ENCODE measurements around the gene FAM83C.
A peak's percentile ranks its signal among the peaks of the same experiment; 100 is the strongest.

The FAM83C gene

DNA sequence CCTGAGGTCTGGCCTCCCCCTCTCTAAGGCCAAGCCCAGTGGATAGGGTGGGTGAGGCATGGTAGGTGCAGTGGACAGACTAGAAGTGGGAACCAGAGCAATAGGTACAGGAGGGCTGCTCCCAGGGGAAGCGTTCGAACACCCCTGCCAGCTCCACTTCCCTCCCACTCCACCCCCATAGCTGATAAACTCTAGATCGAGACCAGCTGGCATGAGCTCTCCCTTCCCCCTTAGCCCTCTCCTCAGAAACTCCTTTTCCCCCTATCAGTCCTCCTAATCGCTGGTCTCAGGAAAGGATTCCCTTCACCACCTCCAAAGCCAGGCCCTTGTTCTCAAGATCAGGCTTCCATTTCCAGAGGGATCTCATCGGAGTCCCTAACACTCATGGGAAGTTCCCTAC is 6.0 kb upstream of the FAM83C start:
- H3K36me3 ChIP-seq (replicated peaks in 1 of 2; ENCODE audit: control insufficient read depth in 2 of 2, insufficient read depth in 2 of 2, low read length in 2 of 2) = peaks cover 0 to 3% of the 10 kb centered on the region in 2 donors
- H3K18ac ChIP-seq (ENCODE audit: low read length) = no peak overlapping the region
- DNase-seq (ENCODE audit: low spot score) = no peak
- no peaks in the 10 kb centered on the region for H3K4me1 ChIP-seq (ENCODE audit: control insufficient read depth in 2 of 2, insufficient read depth in 1 of 2, low read depth in 1 of 2, low read length in 2 of 2)
- no peak overlapping the region for H4K91ac ChIP-seq (ENCODE audit: low read depth, low read length, poor library complexity)
- peak overlapping the region; percentile 29 for H2AK5ac ChIP-seq (ENCODE audit: low read depth, low read length)
- no CpG with 5 or more reads among the region's 5 CpGs for WGBS, 2 donors (ENCODE audit: extremely low coverage in 2 of 2, insufficient read length in 2 of 2, insufficient replicate concordance in 1 of 2)
- H3K79me1 ChIP-seq (ENCODE audit: low read depth, low read length) = no peaks in the 10 kb centered on the region
- peaks cover 0 to 13% (median 0%) of the 10 kb centered on the region in 3 experiments for H3K27me3 ChIP-seq (ENCODE audit: control insufficient read depth in 3 of 3, insufficient read depth in 3 of 3, low read depth in 1 of 3, low read length in 3 of 3)
- H2AFZ ChIP-seq (ENCODE audit: low read length) = no peak overlapping the region
- no peak overlapping the region for H2BK12ac ChIP-seq (ENCODE audit: low read length)
- H3K4me3 ChIP-seq (ENCODE audit: low read length in 2 of 2) = no peak overlapping the region
- H3K9me3 ChIP-seq (replicated peaks in 1 of 2; ENCODE audit: control insufficient read depth in 2 of 2, insufficient read depth in 1 of 2, low read depth in 1 of 2, low read length in 2 of 2) = no peaks in the 10 kb centered on the region
- no peak overlapping the region for H4K8ac ChIP-seq (ENCODE audit: low read depth, low read length)
- no peak overlapping the region for H3K9ac ChIP-seq (ENCODE audit: low read depth, low read length, poor library complexity)
- H2BK15ac ChIP-seq (ENCODE audit: low read length) = no peak overlapping the region
- no peak overlapping the region for H3K27ac ChIP-seq (replicated peaks; ENCODE audit: low read length)
- H3K23ac ChIP-seq (ENCODE audit: low read depth, low read length, poor library complexity) = no peak overlapping the region
- no peak overlapping the region for H3K4ac ChIP-seq (ENCODE audit: low read length)
- no peak overlapping the region for H3K14ac ChIP-seq (ENCODE audit: low read length)
- no peak overlapping the region for H3K4me2 ChIP-seq (ENCODE audit: insufficient read depth, low read length, poor library complexity, severe bottlenecking)
- no peak overlapping the region for H2BK120ac ChIP-seq (ENCODE audit: low read depth, low read length)
- H2BK5ac ChIP-seq (ENCODE audit: low read length) = no peak overlapping the region

DNA sequence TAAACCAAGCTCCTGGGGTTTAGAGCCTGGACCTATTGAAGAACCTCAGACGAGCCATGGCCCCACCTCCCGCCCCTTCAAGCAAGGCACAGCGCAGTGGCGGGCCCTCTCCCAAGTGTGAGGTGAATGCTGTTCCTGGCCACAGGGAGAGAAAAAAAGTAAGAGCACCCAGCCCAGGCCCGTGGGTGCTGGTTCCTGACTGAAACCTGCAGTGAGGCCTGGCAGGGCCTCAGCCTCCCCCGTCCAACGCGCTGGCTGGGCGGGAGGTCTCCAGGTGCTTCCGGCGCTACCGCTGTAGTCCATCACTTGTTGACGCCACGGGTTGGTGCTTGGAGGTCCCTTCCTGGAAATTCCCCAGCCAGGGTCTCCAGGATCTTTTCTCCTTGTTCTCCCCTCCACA is 5.5 kb upstream of the FAM83C start:
- Histone ChIP-seq H3K4me1 (ENCODE audit: control insufficient read depth in 2 of 2, insufficient read depth in 1 of 2, low read depth in 1 of 2, low read length in 2 of 2) (no peaks in the 10 kb centered on the region), H2AFZ (ENCODE audit: low read length) (no peak overlapping the region), H3K18ac (ENCODE audit: low read length) (no peak overlapping the region), H3K27ac (replicated peaks; ENCODE audit: low read length) (no peak overlapping the region), H2BK12ac (ENCODE audit: low read length) (no peak overlapping the region), H3K79me1 (ENCODE audit: low read depth, low read length) (no peaks in the 10 kb centered on the region), H3K9ac (ENCODE audit: low read depth, low read length, poor library complexity) (no peak overlapping the region), H3K4ac (ENCODE audit: low read length) (no peak overlapping the region), H2BK120ac (ENCODE audit: low read depth, low read length) (no peak overlapping the region), H3K14ac (ENCODE audit: low read length) (no peak overlapping the region), H3K36me3 (replicated peaks in 1 of 2; ENCODE audit: control insufficient read depth in 2 of 2, insufficient read depth in 2 of 2, low read length in 2 of 2) (no peaks in the 10 kb centered on the region), H2BK15ac (ENCODE audit: low read length) (peak overlapping the region; percentile 64), H2AK5ac (ENCODE audit: low read depth, low read length) (no peak overlapping the region), H4K91ac (ENCODE audit: low read depth, low read length, poor library complexity) (no peak overlapping the region), H2BK5ac (ENCODE audit: low read length) (no peak overlapping the region), H4K8ac (ENCODE audit: low read depth, low read length) (no peak overlapping the region), H3K23ac (ENCODE audit: low read depth, low read length, poor library complexity) (no peak overlapping the region), H3K9me3 (replicated peaks in 1 of 2; ENCODE audit: control insufficient read depth in 2 of 2, insufficient read depth in 1 of 2, low read depth in 1 of 2, low read length in 2 of 2) (no peaks in the 10 kb centered on the region), H3K27me3 (ENCODE audit: control insufficient read depth in 3 of 3, insufficient read depth in 3 of 3, low read depth in 1 of 3, low read length in 3 of 3) (peaks cover 0 to 16% (median 0%) of the 10 kb centered on the region in 3 experiments), H3K4me2 (ENCODE audit: insufficient read depth, low read length, poor library complexity, severe bottlenecking) (no peak overlapping the region), H3K4me3 (ENCODE audit: low read length in 2 of 2) (no peak overlapping the region)
- DNase-seq (ENCODE audit: low spot score) = no peak
- WGBS, 2 donors (ENCODE audit: extremely low coverage in 2 of 2, insufficient read length in 2 of 2, insufficient replicate concordance in 1 of 2) = no CpG with 5 or more reads among the region's 14 CpGs

DNA sequence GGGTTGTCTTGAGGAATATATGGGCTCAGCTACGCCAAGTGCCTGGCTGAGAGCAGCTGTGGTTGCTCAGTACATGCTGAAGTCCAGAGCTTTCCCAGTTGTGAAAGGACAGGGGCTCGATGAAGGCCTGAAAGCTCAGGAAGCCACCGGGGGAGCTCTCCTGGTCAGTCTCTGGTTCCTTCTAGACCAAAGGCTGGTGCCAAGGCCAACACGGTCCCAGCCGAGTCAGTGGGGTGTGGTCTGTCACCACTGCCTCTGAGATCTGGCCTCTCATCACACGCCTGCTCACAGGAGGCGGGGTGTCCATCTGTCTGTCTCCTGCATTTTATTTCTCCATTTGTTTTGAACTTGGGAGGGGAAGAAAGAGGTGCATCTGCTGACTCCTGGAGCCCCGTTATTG is 4.9 kb upstream of the FAM83C start:
- Histone ChIP-seq H2BK5ac (ENCODE audit: low read length) (no peak overlapping the region), H2AFZ (ENCODE audit: low read length) (no peak overlapping the region), H3K27ac (replicated peaks; ENCODE audit: low read length) (no peak overlapping the region), H3K4me3 (ENCODE audit: low read length in 2 of 2) (no peak overlapping the region), H3K4me1 (ENCODE audit: control insufficient read depth in 2 of 2, insufficient read depth in 1 of 2, low read depth in 1 of 2, low read length in 2 of 2) (no peaks in the 10 kb centered on the region), H3K23ac (ENCODE audit: low read depth, low read length, poor library complexity) (no peak overlapping the region), H3K14ac (ENCODE audit: low read length) (no peak overlapping the region), H3K18ac (ENCODE audit: low read length) (no peak overlapping the region), H4K8ac (ENCODE audit: low read depth, low read length) (no peak overlapping the region), H3K4me2 (ENCODE audit: insufficient read depth, low read length, poor library complexity, severe bottlenecking) (no peak overlapping the region), H3K36me3 (replicated peaks in 1 of 2; ENCODE audit: control insufficient read depth in 2 of 2, insufficient read depth in 2 of 2, low read length in 2 of 2) (no peaks in the 10 kb centered on the region), H3K4ac (ENCODE audit: low read length) (no peak overlapping the region), H2BK120ac (ENCODE audit: low read depth, low read length) (no peak overlapping the region), H2BK15ac (ENCODE audit: low read length) (no peak overlapping the region), H2BK12ac (ENCODE audit: low read length) (no peak overlapping the region), H3K79me1 (ENCODE audit: low read depth, low read length) (no peaks in the 10 kb centered on the region), H3K9me3 (replicated peaks in 1 of 2; ENCODE audit: control insufficient read depth in 2 of 2, insufficient read depth in 1 of 2, low read depth in 1 of 2, low read length in 2 of 2) (no peaks in the 10 kb centered on the region), H3K9ac (ENCODE audit: low read depth, low read length, poor library complexity) (no peak overlapping the region), H4K91ac (ENCODE audit: low read depth, low read length, poor library complexity) (no peak overlapping the region), H2AK5ac (ENCODE audit: low read depth, low read length) (peak overlapping the region; percentile 16), H3K27me3 (ENCODE audit: control insufficient read depth in 3 of 3, insufficient read depth in 3 of 3, low read depth in 1 of 3, low read length in 3 of 3) (peaks cover 0 to 20% (median 0%) of the 10 kb centered on the region in 3 experiments)
- DNase-seq (ENCODE audit: low spot score) = no peak
- WGBS, 2 donors (ENCODE audit: extremely low coverage in 2 of 2, insufficient read length in 2 of 2, insufficient replicate concordance in 1 of 2) = no CpG with 5 or more reads among the region's 8 CpGs

DNA sequence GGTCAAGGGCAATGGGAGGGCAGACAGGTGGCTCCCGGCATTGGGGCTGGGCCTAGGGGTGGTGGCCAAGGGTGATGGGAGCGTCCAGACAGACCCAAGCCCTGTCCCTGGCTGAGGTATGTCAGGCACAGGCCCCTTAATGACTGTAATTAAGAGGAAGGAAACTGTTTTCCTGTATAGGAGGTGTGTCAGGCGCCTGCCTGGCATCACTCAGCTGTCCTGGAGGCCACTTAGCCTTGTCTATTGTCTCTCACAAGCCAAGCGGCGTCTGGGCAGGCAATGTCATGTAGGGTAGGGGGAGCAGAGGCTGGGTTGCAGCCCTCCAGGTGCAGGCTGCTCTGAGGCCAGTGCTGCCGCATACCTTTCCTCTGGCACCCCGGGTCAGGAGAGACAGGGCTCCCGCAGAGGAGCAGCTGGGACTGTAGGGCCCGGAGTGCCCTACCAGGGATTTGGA is 3.9 kb upstream of the FAM83C start:
- DNase-seq (ENCODE audit: low spot score) = no peak
- no peak overlapping the region for H3K23ac ChIP-seq (ENCODE audit: low read depth, low read length, poor library complexity)
- no CpG with 5 or more reads among the region's 9 CpGs for WGBS, 2 donors (ENCODE audit: extremely low coverage in 2 of 2, insufficient read length in 2 of 2, insufficient replicate concordance in 1 of 2)

More for the DNA sequence above, 3.9 kb upstream of the FAM83C start:
- Histone ChIP-seq H4K91ac (ENCODE audit: low read depth, low read length, poor library complexity) (no peak overlapping the region), H3K9ac (ENCODE audit: low read depth, low read length, poor library complexity) (no peak overlapping the region), H3K9me3 (replicated peaks in 1 of 2; ENCODE audit: control insufficient read depth in 2 of 2, insufficient read depth in 1 of 2, low read depth in 1 of 2, low read length in 2 of 2) (no peaks in the 10 kb centered on the region), H3K4me2 (ENCODE audit: insufficient read depth, low read length, poor library complexity, severe bottlenecking) (no peak overlapping the region), H3K18ac (ENCODE audit: low read length) (no peak overlapping the region), H2AK5ac (ENCODE audit: low read depth, low read length) (peak overlapping the region; percentile 2), H2BK15ac (ENCODE audit: low read length) (no peak overlapping the region), H3K27ac (replicated peaks; ENCODE audit: low read length) (no peak overlapping the region), H4K8ac (ENCODE audit: low read depth, low read length) (no peak overlapping the region), H3K4ac (ENCODE audit: low read length) (no peak overlapping the region), H2AFZ (ENCODE audit: low read length) (no peak overlapping the region), H3K4me3 (ENCODE audit: low read length in 2 of 2) (no peak overlapping the region), H3K27me3 (ENCODE audit: control insufficient read depth in 3 of 3, insufficient read depth in 3 of 3, low read depth in 1 of 3, low read length in 3 of 3) (peaks cover 0 to 29% (median 0%) of the 10 kb centered on the region in 3 experiments), H2BK5ac (ENCODE audit: low read length) (no peak overlapping the region), H3K14ac (ENCODE audit: low read length) (no peak overlapping the region), H2BK12ac (ENCODE audit: low read length) (no peak overlapping the region), H2BK120ac (ENCODE audit: low read depth, low read length) (no peak overlapping the region), H3K79me1 (ENCODE audit: low read depth, low read length) (no peaks in the 10 kb centered on the region), H3K36me3 (replicated peaks in 1 of 2; ENCODE audit: control insufficient read depth in 2 of 2, insufficient read depth in 2 of 2, low read length in 2 of 2) (no peaks in the 10 kb centered on the region), H3K4me1 (ENCODE audit: control insufficient read depth in 2 of 2, insufficient read depth in 1 of 2, low read depth in 1 of 2, low read length in 2 of 2) (no peaks in the 10 kb centered on the region)

All from neuronal stem cell (in vitro differentiated cells).